Medulla oblongata (tissue), 1 donor: ENCODE results near the gene GALNT18.
"Not testable (repeated sequence)": the region's sequence is repeated elsewhere in the genome, so short reads cannot be mapped to it uniquely, and the experiment has no call there.

Experiments
- DNase-seq: peaks from one replicate; pipeline ENCODE4 v3.0.0-alpha.2; 2015; ENCODE audit errors: extremely low spot score

GALNT18 gene

GRCh38 chr11:11463405-11463804, 158.4 kb downstream of the GALNT18 start:
- no peak for DNase-seq

GRCh38 chr11:11461473-11461872, 160.3 kb downstream of the GALNT18 start:
- peak; percentile 35 for DNase-seq

GRCh38 chr11:11459578-11459977, 162.2 kb downstream of the GALNT18 start:
- no peak for DNase-seq

- no peak for DNase-seq
Observed at GRCh38 chr11:11458485-11458884, 163.3 kb downstream of the GALNT18 start.

- DNase-seq, result no peak
Observed at GRCh38 chr11:11458001-11458400, 163.8 kb downstream of the GALNT18 start.

GRCh38 chr11:11456866-11457265, 164.9 kb downstream of the GALNT18 start:
- no peak for DNase-seq

- no peak for DNase-seq
Observed at GRCh38 chr11:11454671-11455223, 167.1 kb downstream of the GALNT18 start.

GRCh38 chr11:11451501-11452005, 170.3 kb downstream of the GALNT18 start:
- no peak for DNase-seq

- no peak for DNase-seq
Observed at GRCh38 chr11:11450744-11451362, 171.0 kb downstream of the GALNT18 start.

- DNase-seq, result no peak
Observed at GRCh38 chr11:11449327-11449726, 172.5 kb downstream of the GALNT18 start.

GRCh38 chr11:11448626-11449025, 173.2 kb downstream of the GALNT18 start:
- no peak for DNase-seq

GRCh38 chr11:11447601-11448000, 174.2 kb downstream of the GALNT18 start:
- not testable (repeated sequence) for DNase-seq

GRCh38 chr11:11446967-11447366, 174.8 kb downstream of the GALNT18 start:
- DNase-seq, result no peak

GRCh38 chr11:11446564-11446963, 175.2 kb downstream of the GALNT18 start:
- DNase-seq, result no peak

GRCh38 chr11:11445441-11446185, 176.2 kb downstream of the GALNT18 start:
- no peak for DNase-seq

- no peak for DNase-seq
Observed at GRCh38 chr11:11444804-11445131, 177.0 kb downstream of the GALNT18 start.

- DNase-seq, result no peak
Observed at GRCh38 chr11:11444027-11444803, 177.6 kb downstream of the GALNT18 start.

- DNase-seq, result no peak
Observed at GRCh38 chr11:11442791-11443190, 179.0 kb downstream of the GALNT18 start.

GRCh38 chr11:11441516-11441915, 180.3 kb downstream of the GALNT18 start:
- no peak for DNase-seq

GRCh38 chr11:11441091-11441490, 180.7 kb downstream of the GALNT18 start:
- DNase-seq, result no peak

GRCh38 chr11:11440144-11440543, 181.7 kb downstream of the GALNT18 start:
- no peak for DNase-seq

GRCh38 chr11:11439591-11439990, 182.2 kb downstream of the GALNT18 start:
- no peak for DNase-seq
